K562 (cell line): Measurements from ENCODE around the gene USHBP1. TPM values are rescaled to one million over a fixed set of nuclear protein-coding genes. Genes with fewer than 3 reads are reported as not detected.

ENCODE experiments used
- CTBP1 ChIP-seq: fragments of 450-650 bp; IDR thresholded peaks from 2 replicates; pipeline ENCODE4 v1.6.1; 2016; ENCODE audit warnings: borderline replicate concordance
- EHMT2 ChIP-seq: fragments of 450-650 bp; IDR thresholded peaks from 2 replicates; pipeline ENCODE4 v1.6.1; 2018; ENCODE audit warnings: antibody characterized with exemption
- FUS ChIP-seq: fragments of 200-400 bp; formaldehyde crosslinking; optimal IDR thresholded peaks from 2 replicates; pipeline ENCODE3; 2017; ENCODE audit warnings: low read depth, low read length
- KLF10 ChIP-seq: fragments of 250-450 bp; sonication (Bioruptor Pico); IDR thresholded peaks from 2 replicates; pipeline ENCODE4 v1.6.1; 2021; ENCODE audit warnings: matching md5 sums
- LEF1 ChIP-seq: fragments of 450-650 bp; IDR thresholded peaks from 2 replicates; pipeline ENCODE4 v1.6.1; 2016; ENCODE audit warnings: mild to moderate bottlenecking
- PML ChIP-seq: IDR thresholded peaks from 2 replicates; pipeline ENCODE4 v1.6.1; 2012; ENCODE audit warnings: low read length, inconsistent platforms
- PURB ChIP-seq: sonication (generic); formaldehyde crosslinking; IDR thresholded peaks from 2 replicates; pipeline ENCODE4 v1.9.0; 2021; ENCODE audit warnings: low read depth, mild to moderate bottlenecking, missing genetic modification reagents
- SIRT6 ChIP-seq: IDR thresholded peaks from one replicate; pipeline ENCODE4 v1.6.1; 2012; ENCODE audit warnings: low read depth, mild to moderate bottlenecking, control low read depth, inconsistent platforms, low read length, moderate library complexity
- TRIM24 ChIP-seq, 2 experiments: fragments of 450-650 bp; IDR thresholded peaks; 2 replicates each; pipeline ENCODE4 v1.6.1; 2016
- ZKSCAN1 ChIP-seq: fragments of 150-350 bp; IDR thresholded peaks from 2 replicates; pipeline ENCODE4 v1.6.1; 2016; ENCODE audit warnings: low read depth, low read length
- ZNF444 ChIP-seq: fragments of 250-450 bp; sonication (Bioruptor Pico); IDR thresholded peaks from 2 replicates; pipeline ENCODE4 v1.4.0; 2020; ENCODE audit warnings: mild to moderate bottlenecking, moderate library complexity
- ZNF583 ChIP-seq: fragments of 250-450 bp; sonication (Bioruptor Pico); IDR thresholded peaks from 2 replicates; pipeline ENCODE4 v1.4.0; 2020
- ZNF830 ChIP-seq: fragments of 250-450 bp; sonication (Bioruptor Pico); IDR thresholded peaks from 2 replicates; pipeline ENCODE4 v1.5.0; 2021; ENCODE audit warnings: mild to moderate bottlenecking
- polyA plus RNA-seq, 8 experiments: library from polyadenylated mRNA; depleted of rRNA in 4 of 8; stranded (reverse) in 5 of 8; unstranded in 3 of 8; fragments of >200 nt; fragmentation: Nextera tagmentation in 2 of 8; fragmentation: Illumina TruSeq in 1 of 8; extraction: Ambion mirVana in 2 of 8; extraction: Trizol in 1 of 8; gene quantifications; 2 replicates each; pipeline versions ENCODE4 v1.2.1 to v1.2.3, GENCODE V29; 2011 to 2014; ENCODE audit warnings: inconsistent platforms in 1 of 8, missing spikeins in 1 of 8
- total RNA-seq, 7 experiments: library from RNA; depleted of rRNA in 6 of 7; stranded (reverse); fragments of >200 nt in 6 of 7; fragmentation: Illumina TruSeq in 2 of 7; extraction: Trizol in 2 of 7; gene quantifications; 2 replicates each; pipeline versions ENCODE4 v1.2.1 to v1.2.3, GENCODE V29; 2011 to 2021; ENCODE audit warnings: low replicate concordance in 1 of 7
- TF ChIP-seq, protein P1 (sequence below): fragments of 250-450 bp; sonication (Bioruptor Pico); IDR thresholded peaks from 2 replicates; pipeline ENCODE4 v1.5.0; 2020; ENCODE audit warnings: mild to moderate bottlenecking
- TF ChIP-seq, protein P2 (sequence below): fragments of 450-650 bp; IDR thresholded peaks from 2 replicates; pipeline ENCODE4 v1.6.1; 2016
- TF ChIP-seq, protein P3 (sequence below): sonication (generic); formaldehyde crosslinking; IDR thresholded peaks from 2 replicates; pipeline ENCODE4 v1.4.0; 2020; ENCODE audit warnings: mild to moderate bottlenecking, missing genetic modification reagents
- TF ChIP-seq, protein P4 (sequence below): sonication (generic); formaldehyde crosslinking; IDR thresholded peaks from 2 replicates; pipeline ENCODE4 v1.8.0; 2022; ENCODE audit warnings: missing genetic modification reagents, mild to moderate bottlenecking, borderline replicate concordance
- TF ChIP-seq, protein P5 (sequence below): fragments of 150-350 bp; conservative IDR thresholded peaks from 2 replicates; pipeline ENCODE4 v1.6.1; 2014; ENCODE audit warnings: low read length

Gene USHBP1
- total and polyA plus RNA-seq, 9 of the 15 experiments (the other 6 are each of a cell fraction or from before 2014, with no cell fraction given) = 0.03 to 0.10 (median 0.05) TPM; not detected in 5

DNA sequence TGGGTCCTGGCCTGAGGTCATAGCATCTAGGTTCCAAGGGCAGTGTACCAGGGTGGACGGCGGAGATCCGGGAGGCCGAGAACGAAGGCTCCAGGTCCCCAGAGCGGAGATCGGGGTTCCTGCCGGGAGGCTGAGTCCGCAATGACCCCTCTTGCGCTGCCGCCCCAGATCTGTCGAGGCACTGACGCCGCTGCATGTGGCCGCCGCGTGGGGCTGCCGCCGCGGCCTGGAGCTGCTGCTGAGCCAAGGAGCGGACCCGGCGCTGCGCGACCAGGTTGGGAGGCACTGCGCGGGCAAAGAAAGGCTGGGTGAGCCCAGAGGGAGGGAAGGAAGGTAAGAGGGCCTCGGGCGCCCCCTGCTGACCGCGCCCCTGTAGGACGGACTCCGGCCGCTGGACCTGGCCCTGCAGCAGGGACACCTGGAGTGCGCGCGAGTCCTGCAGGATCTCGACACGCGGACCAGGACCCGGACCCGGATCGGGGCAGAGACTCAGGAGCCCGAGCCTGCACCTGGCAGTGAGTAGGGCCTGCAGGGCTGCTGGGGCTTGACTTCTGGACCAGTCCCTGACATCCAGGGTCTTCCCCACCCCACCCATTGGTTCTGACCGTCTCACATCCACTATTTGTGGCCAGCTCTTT, 18.1 kb upstream of the USHBP1 start (continued):
- no peak for TF ChIP-seq SIRT6
- TF ChIP-seq EHMT2 = no peak
- no peak for TF ChIP-seq KLF10 (CRISPR knock-in tag)
- TF ChIP-seq, protein P1, sequence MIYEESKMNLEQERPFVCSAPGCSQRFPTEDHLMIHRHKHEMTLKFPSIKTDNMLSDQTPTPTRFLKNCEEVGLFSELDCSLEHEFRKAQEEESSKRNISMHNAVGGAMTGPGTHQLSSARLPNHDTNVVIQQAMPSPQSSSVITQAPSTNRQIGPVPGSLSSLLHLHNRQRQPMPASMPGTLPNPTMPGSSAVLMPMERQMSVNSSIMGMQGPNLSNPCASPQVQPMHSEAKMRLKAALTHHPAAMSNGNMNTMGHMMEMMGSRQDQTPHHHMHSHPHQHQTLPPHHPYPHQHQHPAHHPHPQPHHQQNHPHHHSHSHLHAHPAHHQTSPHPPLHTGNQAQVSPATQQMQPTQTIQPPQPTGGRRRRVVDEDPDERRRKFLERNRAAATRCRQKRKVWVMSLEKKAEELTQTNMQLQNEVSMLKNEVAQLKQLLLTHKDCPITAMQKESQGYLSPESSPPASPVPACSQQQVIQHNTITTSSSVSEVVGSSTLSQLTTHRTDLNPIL (CRISPR knock-in tag) = no peak
- TF ChIP-seq ZNF444 (CRISPR knock-in tag) = no peak
- no peak for TF ChIP-seq TRIM24 (IDR thresholded peaks at IDR 0.05)
- TF ChIP-seq, protein P2, sequence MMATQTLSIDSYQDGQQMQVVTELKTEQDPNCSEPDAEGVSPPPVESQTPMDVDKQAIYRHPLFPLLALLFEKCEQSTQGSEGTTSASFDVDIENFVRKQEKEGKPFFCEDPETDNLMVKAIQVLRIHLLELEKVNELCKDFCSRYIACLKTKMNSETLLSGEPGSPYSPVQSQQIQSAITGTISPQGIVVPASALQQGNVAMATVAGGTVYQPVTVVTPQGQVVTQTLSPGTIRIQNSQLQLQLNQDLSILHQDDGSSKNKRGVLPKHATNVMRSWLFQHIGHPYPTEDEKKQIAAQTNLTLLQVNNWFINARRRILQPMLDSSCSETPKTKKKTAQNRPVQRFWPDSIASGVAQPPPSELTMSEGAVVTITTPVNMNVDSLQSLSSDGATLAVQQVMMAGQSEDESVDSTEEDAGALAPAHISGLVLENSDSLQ = no peak
- TF ChIP-seq, protein P3, sequence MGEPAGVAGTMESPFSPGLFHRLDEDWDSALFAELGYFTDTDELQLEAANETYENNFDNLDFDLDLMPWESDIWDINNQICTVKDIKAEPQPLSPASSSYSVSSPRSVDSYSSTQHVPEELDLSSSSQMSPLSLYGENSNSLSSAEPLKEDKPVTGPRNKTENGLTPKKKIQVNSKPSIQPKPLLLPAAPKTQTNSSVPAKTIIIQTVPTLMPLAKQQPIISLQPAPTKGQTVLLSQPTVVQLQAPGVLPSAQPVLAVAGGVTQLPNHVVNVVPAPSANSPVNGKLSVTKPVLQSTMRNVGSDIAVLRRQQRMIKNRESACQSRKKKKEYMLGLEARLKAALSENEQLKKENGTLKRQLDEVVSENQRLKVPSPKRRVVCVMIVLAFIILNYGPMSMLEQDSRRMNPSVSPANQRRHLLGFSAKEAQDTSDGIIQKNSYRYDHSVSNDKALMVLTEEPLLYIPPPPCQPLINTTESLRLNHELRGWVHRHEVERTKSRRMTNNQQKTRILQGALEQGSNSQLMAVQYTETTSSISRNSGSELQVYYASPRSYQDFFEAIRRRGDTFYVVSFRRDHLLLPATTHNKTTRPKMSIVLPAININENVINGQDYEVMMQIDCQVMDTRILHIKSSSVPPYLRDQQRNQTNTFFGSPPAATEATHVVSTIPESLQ = no peak
- TF ChIP-seq PML = no peak
- peak; percentile 87 for TF ChIP-seq CTBP1
- no peak for TF ChIP-seq FUS
- no peak for TF ChIP-seq LEF1
- no peak for TF ChIP-seq PURB (CRISPR knock-in tag)
- TF ChIP-seq, protein P4, sequence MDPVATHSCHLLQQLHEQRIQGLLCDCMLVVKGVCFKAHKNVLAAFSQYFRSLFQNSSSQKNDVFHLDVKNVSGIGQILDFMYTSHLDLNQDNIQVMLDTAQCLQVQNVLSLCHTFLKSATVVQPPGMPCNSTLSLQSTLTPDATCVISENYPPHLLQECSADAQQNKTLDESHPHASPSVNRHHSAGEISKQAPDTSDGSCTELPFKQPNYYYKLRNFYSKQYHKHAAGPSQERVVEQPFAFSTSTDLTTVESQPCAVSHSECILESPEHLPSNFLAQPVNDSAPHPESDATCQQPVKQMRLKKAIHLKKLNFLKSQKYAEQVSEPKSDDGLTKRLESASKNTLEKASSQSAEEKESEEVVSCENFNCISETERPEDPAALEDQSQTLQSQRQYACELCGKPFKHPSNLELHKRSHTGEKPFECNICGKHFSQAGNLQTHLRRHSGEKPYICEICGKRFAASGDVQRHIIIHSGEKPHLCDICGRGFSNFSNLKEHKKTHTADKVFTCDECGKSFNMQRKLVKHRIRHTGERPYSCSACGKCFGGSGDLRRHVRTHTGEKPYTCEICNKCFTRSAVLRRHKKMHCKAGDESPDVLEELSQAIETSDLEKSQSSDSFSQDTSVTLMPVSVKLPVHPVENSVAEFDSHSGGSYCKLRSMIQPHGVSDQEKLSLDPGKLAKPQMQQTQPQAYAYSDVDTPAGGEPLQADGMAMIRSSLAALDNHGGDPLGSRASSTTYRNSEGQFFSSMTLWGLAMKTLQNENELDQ (CRISPR knock-in tag) = no peak
- TF ChIP-seq, protein P5, sequence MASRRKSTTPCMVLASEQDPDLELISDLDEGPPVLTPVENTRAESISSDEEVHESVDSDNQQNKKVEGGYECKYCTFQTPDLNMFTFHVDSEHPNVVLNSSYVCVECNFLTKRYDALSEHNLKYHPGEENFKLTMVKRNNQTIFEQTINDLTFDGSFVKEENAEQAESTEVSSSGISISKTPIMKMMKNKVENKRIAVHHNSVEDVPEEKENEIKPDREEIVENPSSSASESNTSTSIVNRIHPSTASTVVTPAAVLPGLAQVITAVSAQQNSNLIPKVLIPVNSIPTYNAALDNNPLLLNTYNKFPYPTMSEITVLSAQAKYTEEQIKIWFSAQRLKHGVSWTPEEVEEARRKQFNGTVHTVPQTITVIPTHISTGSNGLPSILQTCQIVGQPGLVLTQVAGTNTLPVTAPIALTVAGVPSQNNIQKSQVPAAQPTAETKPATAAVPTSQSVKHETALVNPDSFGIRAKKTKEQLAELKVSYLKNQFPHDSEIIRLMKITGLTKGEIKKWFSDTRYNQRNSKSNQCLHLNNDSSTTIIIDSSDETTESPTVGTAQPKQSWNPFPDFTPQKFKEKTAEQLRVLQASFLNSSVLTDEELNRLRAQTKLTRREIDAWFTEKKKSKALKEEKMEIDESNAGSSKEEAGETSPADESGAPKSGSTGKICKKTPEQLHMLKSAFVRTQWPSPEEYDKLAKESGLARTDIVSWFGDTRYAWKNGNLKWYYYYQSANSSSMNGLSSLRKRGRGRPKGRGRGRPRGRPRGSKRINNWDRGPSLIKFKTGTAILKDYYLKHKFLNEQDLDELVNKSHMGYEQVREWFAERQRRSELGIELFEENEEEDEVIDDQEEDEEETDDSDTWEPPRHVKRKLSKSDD = no peak
- no peak for TF ChIP-seq ZKSCAN1
- TF ChIP-seq ZNF830 (CRISPR knock-in tag) = no peak
- TF ChIP-seq ZNF583 = peak; percentile 50; the same call in 1 of the 2 replicates
